HepG2 (cell line): ENCODE measurements around the gene LOX. TPM values are rescaled to one million over a fixed set of nuclear protein-coding genes. Genes with fewer than 3 reads are reported as not detected.

Source experiments
- CBFB ChIP-seq: sonication (generic); formaldehyde crosslinking; IDR thresholded peaks from 2 replicates; pipeline ENCODE4 v1.4.0; 2020; ENCODE audit warnings: missing genetic modification reagents
- CCAR2 ChIP-seq: fragments of 200-400 bp; formaldehyde crosslinking; optimal IDR thresholded peaks from 2 replicates; pipeline ENCODE3; 2018; ENCODE audit warnings: low read depth, mild to moderate bottlenecking, low read length, moderate library complexity
- DR1 ChIP-seq: sonication (generic); formaldehyde crosslinking; IDR thresholded peaks from 2 replicates; pipeline ENCODE4 v1.8.0; 2021; ENCODE audit warnings: mild to moderate bottlenecking, missing genetic modification reagents, inconsistent platforms
- HBP1 ChIP-seq: IDR thresholded peaks from 2 replicates; pipeline ENCODE4 v1.6.1; 2016; ENCODE audit warnings: low read depth, control low read depth
- KDM5B ChIP-seq: sonication (generic); formaldehyde crosslinking; IDR thresholded peaks from 2 replicates; pipeline ENCODE4 v1.4.0; 2020; ENCODE audit warnings: missing genetic modification reagents, mild to moderate bottlenecking, borderline replicate concordance
- MLX ChIP-seq: IDR thresholded peaks from 2 replicates; pipeline ENCODE4 v1.6.1; 2016
- NR2C2 ChIP-seq: sonication (generic); formaldehyde crosslinking; IDR thresholded peaks from 2 replicates; pipeline ENCODE4 v1.4.0; 2020; ENCODE audit warnings: missing genetic modification reagents, mild to moderate bottlenecking, moderate library complexity, borderline replicate concordance
- PAXIP1 ChIP-seq: sonication (generic); formaldehyde crosslinking; conservative IDR thresholded peaks from 2 replicates; pipeline ENCODE4 v1.4.0; 2020; ENCODE audit warnings: mild to moderate bottlenecking, missing genetic modification reagents, moderate library complexity
- RXRA ChIP-seq: sonication (generic); formaldehyde crosslinking; IDR thresholded peaks from 2 replicates; pipeline ENCODE4 v1.5.1; 2020; ENCODE audit warnings: missing genetic modification reagents
- SMAD9 ChIP-seq: sonication (generic); formaldehyde crosslinking; IDR thresholded peaks from 2 replicates; pipeline ENCODE4 v1.5.1; 2020; ENCODE audit warnings: mild to moderate bottlenecking, missing genetic modification reagents
- SNRNP70 ChIP-seq: fragments of 200-400 bp; formaldehyde crosslinking; IDR thresholded peaks from 2 replicates; pipeline ENCODE4 v1.6.1; 2017; ENCODE audit warnings: mild to moderate bottlenecking, low read depth, low read length, moderate library complexity
- ZBTB26 ChIP-seq: IDR thresholded peaks from 2 replicates; pipeline ENCODE4 v1.6.1; 2016; ENCODE audit warnings: missing compliant biosample characterization, missing genetic modification reagents, borderline replicate concordance
- ZBTB44 ChIP-seq: sonication (generic); formaldehyde crosslinking; IDR thresholded peaks from 2 replicates; pipeline ENCODE4 v1.4.0; 2020; ENCODE audit warnings: missing genetic modification reagents
- ZMAT3 ChIP-seq: sonication (generic); formaldehyde crosslinking; conservative IDR thresholded peaks from 2 replicates; pipeline ENCODE4 v1.7.0; 2021; ENCODE audit warnings: missing genetic modification reagents
- ZNF235 ChIP-seq: sonication (generic); formaldehyde crosslinking; IDR thresholded peaks from 2 replicates; pipeline ENCODE4 v1.8.1; 2023; ENCODE audit warnings: mild to moderate bottlenecking, missing genetic modification reagents, borderline replicate concordance
- ZNF296 ChIP-seq: sonication (generic); formaldehyde crosslinking; conservative IDR thresholded peaks from 2 replicates; pipeline ENCODE4 v1.5.0; 2020; ENCODE audit warnings: mild to moderate bottlenecking, missing genetic modification reagents
- ZNF775 ChIP-seq: sonication (generic); formaldehyde crosslinking; IDR thresholded peaks from 2 replicates; pipeline ENCODE4 v1.4.0; 2020; ENCODE audit warnings: missing genetic modification reagents, mild to moderate bottlenecking, moderate library complexity, borderline replicate concordance
- ZNF792 ChIP-seq: IDR thresholded peaks from 2 replicates; pipeline ENCODE4 v1.6.1; 2016
- polyA plus RNA-seq, 8 experiments: library from polyadenylated mRNA; depleted of rRNA in 3 of 8; stranded (reverse) in 7 of 8; unstranded in 1 of 8; fragments of >200 nt; fragmentation: Illumina TruSeq in 4 of 8; extraction: Trizol in 4 of 8; gene quantifications; 2 replicates each; pipeline versions ENCODE4 v1.2.1 to v1.2.3, GENCODE V29; 2011 to 2016; ENCODE audit warnings: low read depth in 4 of 8, missing spikeins in 1 of 8, mixed read lengths in 1 of 8; ENCODE audit not compliant: insufficient read depth in 1 of 8
- total RNA-seq, 5 experiments: library from RNA; depleted of rRNA; stranded (reverse); fragments of >200 nt; fragmentation: Illumina TruSeq; extraction: Trizol; gene quantifications; 2 replicates each; pipeline ENCODE4 v1.2.3, GENCODE V29; 2016; ENCODE audit warnings: low read depth in 1 of 5

The LOX gene
- total and polyA plus RNA-seq, 2 of the 13 experiments (the other 11 are each of a cell fraction or from before 2014, with no cell fraction given): 0.73 to 173 TPM

- TF ChIP-seq CCAR2: no peak
- TF ChIP-seq RXRA (CRISPR knock-in tag): no peak
- no peak for TF ChIP-seq ZBTB26
- no peak for TF ChIP-seq ZNF296 (CRISPR knock-in tag)
- TF ChIP-seq ZBTB44: no peak
- TF ChIP-seq SNRNP70: no peak
- TF ChIP-seq NR2C2 (CRISPR knock-in tag): no peak
- TF ChIP-seq DR1: no peak
- TF ChIP-seq ZMAT3 (CRISPR knock-in tag): no peak
- 0 out of 2 replicates have a peak, but pooled peaks have one; percentile 36 for TF ChIP-seq ZNF792
- TF ChIP-seq PAXIP1 (CRISPR knock-in tag): no peak
- TF ChIP-seq SMAD9 (CRISPR knock-in tag): no peak
- no peak for TF ChIP-seq KDM5B (CRISPR knock-in tag)
- TF ChIP-seq ZNF235 (CRISPR knock-in tag): no peak
- no peak for TF ChIP-seq CBFB
- no peak for TF ChIP-seq MLX
- no peak for TF ChIP-seq ZNF775 (CRISPR knock-in tag)
- TF ChIP-seq HBP1: no peak
Observed at GRCh38 chr5:122078116-122079110, at the start of gene LOX (continued).
